ENCODE measurements around the gene CISD3.

The CISD3 gene

GRCh38 chr17:38735161-38735997, 5.2 kb downstream of the CISD3 start:
- no peaks in the 10 kb centered on the region; the same call in 1 of the 2 replicates for H3F3A ChIP-seq (ENCODE audit: low read depth)
- H2AFZ ChIP-seq (ENCODE audit: low read length), result no peak overlapping the region
- no peaks in the 10 kb centered on the region for H3K9me3 ChIP-seq (ENCODE audit: insufficient read depth, low read depth, low read length)
- H3K4me1 ChIP-seq (ENCODE audit: insufficient read depth, low read length, poor library complexity, severe bottlenecking), result peaks cover 14% of the 10 kb centered on the region
- TF ChIP-seq CTCF (conservative IDR thresholded peaks at IDR 0.05; ENCODE audit: low read length) (peak; percentile 89), EZH2phosphoT487 (IDR thresholded peaks at IDR 0.05; ENCODE audit: borderline replicate concordance) (no peak)
- no peaks in the 10 kb centered on the region for H3K9me2 ChIP-seq (replicated peaks; ENCODE audit: low read depth, low read length)
- no peak overlapping the region for H3K4me2 ChIP-seq (ENCODE audit: low read depth, low read length, poor library complexity, severe bottlenecking)
- no peak overlapping the region for H3K9ac ChIP-seq (ENCODE audit: low read depth, low read length, poor library complexity, severe bottlenecking)
- H3K4me3 ChIP-seq (ENCODE audit: low read length, poor library complexity, severe bottlenecking), result no peak overlapping the region
- peaks cover 10% of the 10 kb centered on the region; the same call in 1 of the 2 replicates for H3K36me3 ChIP-seq (ENCODE audit: insufficient read depth, low read length)
- H3K79me2 ChIP-seq (ENCODE audit: insufficient read depth, low read length), result peaks cover 8% of the 10 kb centered on the region; the same call in 1 of the 2 replicates
- peaks cover 2% of the 10 kb centered on the region for H4K20me1 ChIP-seq (ENCODE audit: insufficient read depth, low read length, poor library complexity, severe bottlenecking)
- no peaks in the 10 kb centered on the region for H3K27me3 ChIP-seq (ENCODE audit: insufficient read depth, low read length, poor library complexity, severe bottlenecking)

- TF ChIP-seq EZH2phosphoT487 (IDR thresholded peaks at IDR 0.05; ENCODE audit: borderline replicate concordance) (no peak), CTCF (conservative IDR thresholded peaks at IDR 0.05; ENCODE audit: low read length) (no peak)
- Histone ChIP-seq H3K79me2 (ENCODE audit: insufficient read depth, low read length) (peaks cover 22% of the 10 kb centered on the region; the same call in 1 of the 2 replicates), H3K4me2 (ENCODE audit: low read depth, low read length, poor library complexity, severe bottlenecking) (no peak overlapping the region), H3K9me2 (replicated peaks; ENCODE audit: low read depth, low read length) (no peaks in the 10 kb centered on the region), H3F3A (ENCODE audit: low read depth) (no peaks in the 10 kb centered on the region; the same call in 1 of the 2 replicates), H3K36me3 (ENCODE audit: insufficient read depth, low read length) (peaks cover 10% of the 10 kb centered on the region; the same call in 1 of the 2 replicates), H3K4me1 (ENCODE audit: insufficient read depth, low read length, poor library complexity, severe bottlenecking) (peaks cover 17% of the 10 kb centered on the region), H3K9ac (ENCODE audit: low read depth, low read length, poor library complexity, severe bottlenecking) (no peak overlapping the region), H3K27me3 (ENCODE audit: insufficient read depth, low read length, poor library complexity, severe bottlenecking) (no peaks in the 10 kb centered on the region), H3K9me3 (ENCODE audit: insufficient read depth, low read depth, low read length) (no peaks in the 10 kb centered on the region), H3K4me3 (ENCODE audit: low read length, poor library complexity, severe bottlenecking) (no peak overlapping the region), H2AFZ (ENCODE audit: low read length) (no peak overlapping the region), H4K20me1 (ENCODE audit: insufficient read depth, low read length, poor library complexity, severe bottlenecking) (peaks cover 2% of the 10 kb centered on the region)
Observed at GRCh38 chr17:38738007-38738662, 8.0 kb downstream of the CISD3 start.

GRCh38 chr17:38738686-38739085, 8.5 kb downstream of the CISD3 start:
- peaks cover 22% of the 10 kb centered on the region for H3K4me1 ChIP-seq (ENCODE audit: insufficient read depth, low read length, poor library complexity, severe bottlenecking)

More at GRCh38 chr17:38738686-38739085, 8.5 kb downstream of the CISD3 start:
- Histone ChIP-seq H3K9me3 (ENCODE audit: insufficient read depth, low read depth, low read length) (no peaks in the 10 kb centered on the region), H3K4me2 (ENCODE audit: low read depth, low read length, poor library complexity, severe bottlenecking) (no peak overlapping the region), H3K9me2 (replicated peaks; ENCODE audit: low read depth, low read length) (no peaks in the 10 kb centered on the region), H3K79me2 (ENCODE audit: insufficient read depth, low read length) (peaks cover 27% of the 10 kb centered on the region; the same call in 1 of the 2 replicates), H3K4me3 (ENCODE audit: low read length, poor library complexity, severe bottlenecking) (no peak overlapping the region), H2AFZ (ENCODE audit: low read length) (no peak overlapping the region), H4K20me1 (ENCODE audit: insufficient read depth, low read length, poor library complexity, severe bottlenecking) (peaks cover 2% of the 10 kb centered on the region), H3K27me3 (ENCODE audit: insufficient read depth, low read length, poor library complexity, severe bottlenecking) (no peaks in the 10 kb centered on the region), H3K36me3 (ENCODE audit: insufficient read depth, low read length) (peaks cover 10% of the 10 kb centered on the region; the same call in 1 of the 2 replicates), H3K9ac (ENCODE audit: low read depth, low read length, poor library complexity, severe bottlenecking) (no peak overlapping the region), H3F3A (ENCODE audit: low read depth) (no peaks in the 10 kb centered on the region; the same call in 1 of the 2 replicates)
- TF ChIP-seq CTCF (conservative IDR thresholded peaks at IDR 0.05; ENCODE audit: low read length) (no peak), EZH2phosphoT487 (IDR thresholded peaks at IDR 0.05; ENCODE audit: borderline replicate concordance) (no peak)

Measured in Loucy (cell line).